Endothelial cell of umbilical vein (primary cell): ENCODE data around the gene CH25H. TPM values are rescaled to one million over a fixed set of nuclear protein-coding genes. Genes with fewer than 3 reads are reported as not detected.

ENCODE experiments used
- BruUV-seq: library from RNA; stranded (reverse); fragments of 400-500 nt; replicated peaks from 2 replicates; lab custom pipeline; 2021; lab: Mats Ljungman, UMichigan
- CTCF ChIA-PET: fragments of 300-600, 350-600 bp; sonication (Branson Sonifier 250); formaldehyde crosslinking; loops from one replicate; lab custom pipeline; 2021; ENCODE audit warnings: antibody characterized with exemption, inconsistent platforms; lab: Charles Lee
- POLR2A ChIA-PET: fragments of 300-600, 350-600 bp; sonication (Branson Sonifier 250); formaldehyde crosslinking; loops from one replicate; lab custom pipeline; 2021; ENCODE audit warnings: antibody characterized with exemption, inconsistent platforms; lab: Charles Lee
- DNase-seq: peaks from one replicate; pipeline ENCODE4 v3.0.0-alpha.2; 2011; ENCODE audit warnings: low read depth, low spot score
- FAIRE-seq: peaks from 2 replicates; lab custom pipeline; 2011; peaks lifted over from hg19 to GRCh38; lab: Jason Lieb, UNC
- H2AFZ ChIP-seq: 2 replicates; pipeline ENCODE4 v1.6.0; 2012; ENCODE audit warnings: low read depth, low read length, control low read depth, inconsistent platforms
- H3K27ac ChIP-seq: 2 replicates; pipeline ENCODE4 v1.5.1; 2011; ENCODE audit warnings: low read depth, mild to moderate bottlenecking, control low read depth, low read length, moderate library complexity; ENCODE audit not compliant: insufficient read depth
- H3K27me3 ChIP-seq, 2 experiments: 2 replicates each; pipeline versions ENCODE4 v1.6.0 to v1.6.1; 2011; ENCODE audit warnings: low read length in 2 of 2, mixed read lengths in 1 of 2; ENCODE audit not compliant: control insufficient read depth in 2 of 2, insufficient read depth in 2 of 2
- H3K36me3 ChIP-seq, 2 experiments: 2 replicates in 1 of 2; 3 replicates in 1 of 2; pipeline ENCODE4 v1.5.1; 2011; ENCODE audit warnings: low read length in 2 of 2, mild to moderate bottlenecking in 1 of 2, moderate library complexity in 1 of 2; ENCODE audit not compliant: control insufficient read depth in 2 of 2, insufficient read depth in 2 of 2; ENCODE audit errors: extremely low read depth in 1 of 2
- H3K4me1 ChIP-seq: 3 replicates; pipeline ENCODE4 v1.5.1; 2011; ENCODE audit warnings: mild to moderate bottlenecking, low read length; ENCODE audit not compliant: control insufficient read depth, insufficient read depth; ENCODE audit errors: extremely low read depth
- H3K4me2 ChIP-seq: 2 replicates; pipeline ENCODE4 v1.6.1; 2011; ENCODE audit warnings: low read length, control low read depth, mixed read lengths; ENCODE audit not compliant: insufficient read depth
- H3K4me3 ChIP-seq, 3 experiments: fragments of 200-600 bp in 1 of 3; sonication (generic), shearing (Covaris generic) in 1 of 3; replicated peaks in 1 of 3; 2 replicates each; pipeline ENCODE4 v1.5.1; 2011 to 2016; ENCODE audit warnings: control low read depth in 3 of 3, low read length in 3 of 3, mild to moderate bottlenecking in 2 of 3, inconsistent platforms in 1 of 3, low read depth in 1 of 3, moderate library complexity in 1 of 3; ENCODE audit not compliant: insufficient read depth in 1 of 3
- H3K79me2 ChIP-seq: 2 replicates; pipeline ENCODE4 v1.6.0; 2012; ENCODE audit warnings: low read length, inconsistent platforms; ENCODE audit not compliant: control insufficient read depth, insufficient read depth
- H3K9ac ChIP-seq: replicated peaks from 2 replicates; pipeline ENCODE3; 2011; ENCODE audit warnings: low read length, control low read depth; ENCODE audit not compliant: insufficient read depth; ENCODE audit errors: extremely low read depth
- H3K9me1 ChIP-seq: replicated peaks from 3 replicates; pipeline ENCODE4 v1.6.0; 2011; ENCODE audit warnings: mild to moderate bottlenecking, low read length; ENCODE audit not compliant: control insufficient read depth, insufficient read depth; ENCODE audit errors: extremely low read depth
- H3K9me3 ChIP-seq: replicated peaks from 2 replicates; pipeline ENCODE4 v1.5.1; 2012; ENCODE audit warnings: low read length, inconsistent platforms; ENCODE audit not compliant: control insufficient read depth, insufficient read depth
- H4K20me1 ChIP-seq: replicated peaks from 2 replicates; pipeline ENCODE3; 2011; ENCODE audit warnings: mild to moderate bottlenecking, low read length; ENCODE audit not compliant: control insufficient read depth, insufficient read depth; ENCODE audit errors: extremely low read depth
- FOS ChIP-seq: IDR thresholded peaks from 2 replicates; pipeline ENCODE4 v1.6.1; 2011; ENCODE audit warnings: mild to moderate bottlenecking, low read length, moderate library complexity, borderline replicate concordance; ENCODE audit not compliant: insufficient read depth
- GATA2 ChIP-seq: IDR thresholded peaks from 2 replicates; pipeline ENCODE4 v1.7.0; 2011; ENCODE audit warnings: low read depth, mild to moderate bottlenecking, moderate library complexity, mixed read lengths, low read length; ENCODE audit not compliant: insufficient read length, insufficient read depth
- JUN ChIP-seq: IDR thresholded peaks from 2 replicates; pipeline ENCODE4 v1.6.1; 2011; ENCODE audit warnings: borderline replicate concordance, low read depth; ENCODE audit not compliant: insufficient read length, insufficient read depth
- POLR2AphosphoS5 ChIP-seq: IDR thresholded peaks from 2 replicates; pipeline ENCODE4 v1.6.1; 2012; ENCODE audit warnings: low read depth, mild to moderate bottlenecking, control low read depth, low read length, moderate library complexity; ENCODE audit not compliant: insufficient read depth
- dilution Hi-C: fragments of 300-500 bp; cut with MboI; formaldehyde crosslinking; loops from one replicate; pipeline ENCODE4 v1.15.0; 2019; ENCODE audit warnings: low sequenced_read_pairs; ENCODE audit not compliant: extremely low pct_ligation_motif_present
- intact Hi-C: fragments of 100-400 bp; cut with micrococcal nuclease; formaldehyde crosslinking; loops from one replicate; pipeline ENCODE4 v1.10.0; 2022
- polyA plus RNA-seq, 4 experiments: library from polyadenylated mRNA; depleted of rRNA in 3 of 4; stranded (reverse) in 3 of 4; unstranded in 1 of 4; fragments of >200 nt; gene quantifications; 2 replicates each; pipeline versions ENCODE4 v1.2.1 to v1.2.3, GENCODE V29; 2011 to 2012; ENCODE audit warnings: missing spikeins in 1 of 4
- total RNA-seq: library from RNA; stranded (reverse); gene quantifications from 2 replicates; pipeline ENCODE4 v1.2.3, GENCODE V29; 2021
- TF ChIP-seq, protein P1 (sequence below), 2 donors: IDR thresholded peaks; 1 replicate in 1 of 2; 2 replicates in 1 of 2; pipeline ENCODE4 v1.5.1; 2011; ENCODE audit warnings: low read length in 2 of 2, mild to moderate bottlenecking in 2 of 2, moderate library complexity in 2 of 2, control low read depth in 1 of 2, inconsistent platforms in 1 of 2, low read depth in 1 of 2; ENCODE audit not compliant: insufficient read depth in 1 of 2; ENCODE audit errors: extremely low read depth in 1 of 2

Gene CH25H
- total and polyA plus RNA-seq, 2 donors (not counting 3 experiments of a cell fraction or from before 2014, with no cell fraction given), result 0.30 TPM; not detected in 1

- Histone ChIP-seq H3K27ac (no peak overlapping the region), H3K9me1 (no peaks in the 10 kb centered on the region), H3K9ac (no peak overlapping the region), H4K20me1 (no peaks in the 10 kb centered on the region), H3K36me3 (no peaks in the 10 kb centered on the region), H3K4me3 (no peak overlapping the region), H3K79me2 (no peaks in the 10 kb centered on the region), H3K4me1 (peaks cover 12% of the 10 kb centered on the region), H3K27me3 (no peaks in the 10 kb centered on the region), H3K4me2 (no peak overlapping the region), H2AFZ (no peak overlapping the region), H3K9me3 (no peaks in the 10 kb centered on the region)
- no peak for TF ChIP-seq GATA2
- no peak for TF ChIP-seq FOS
- TF ChIP-seq JUN, result no peak
- TF ChIP-seq POLR2AphosphoS5, result no peak
- TF ChIP-seq, protein P1, sequence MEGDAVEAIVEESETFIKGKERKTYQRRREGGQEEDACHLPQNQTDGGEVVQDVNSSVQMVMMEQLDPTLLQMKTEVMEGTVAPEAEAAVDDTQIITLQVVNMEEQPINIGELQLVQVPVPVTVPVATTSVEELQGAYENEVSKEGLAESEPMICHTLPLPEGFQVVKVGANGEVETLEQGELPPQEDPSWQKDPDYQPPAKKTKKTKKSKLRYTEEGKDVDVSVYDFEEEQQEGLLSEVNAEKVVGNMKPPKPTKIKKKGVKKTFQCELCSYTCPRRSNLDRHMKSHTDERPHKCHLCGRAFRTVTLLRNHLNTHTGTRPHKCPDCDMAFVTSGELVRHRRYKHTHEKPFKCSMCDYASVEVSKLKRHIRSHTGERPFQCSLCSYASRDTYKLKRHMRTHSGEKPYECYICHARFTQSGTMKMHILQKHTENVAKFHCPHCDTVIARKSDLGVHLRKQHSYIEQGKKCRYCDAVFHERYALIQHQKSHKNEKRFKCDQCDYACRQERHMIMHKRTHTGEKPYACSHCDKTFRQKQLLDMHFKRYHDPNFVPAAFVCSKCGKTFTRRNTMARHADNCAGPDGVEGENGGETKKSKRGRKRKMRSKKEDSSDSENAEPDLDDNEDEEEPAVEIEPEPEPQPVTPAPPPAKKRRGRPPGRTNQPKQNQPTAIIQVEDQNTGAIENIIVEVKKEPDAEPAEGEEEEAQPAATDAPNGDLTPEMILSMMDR (IDR thresholded peaks at IDR 0.05; ENCODE audit: extremely low read depth in 1 of 2, insufficient read depth in 1 of 2, low read depth in 1 of 2, low read length in 2 of 2), result no peak
- FAIRE-seq (no peak), DNase-seq (no peak)
- dilution Hi-C loops, result loop anchor here (25.0 kb wide), 1 partner anchor 232 kb away; the partner anchor contains the start of gene FAS
- POLR2A ChIA-PET, result no interaction called here
- BruUV-seq, result no TSS peak
- intact Hi-C loops, result loop anchor here (5.0 kb wide), 1 partner anchor 337 kb away; the partner anchor contains the start of gene STAMBPL1
- CTCF ChIA-PET, result interaction anchor here (1.0 to 2.9 kb wide), 7 partner anchors 190 to 655 kb away, joined by 4 to 104 read pairs (median 7); no protein-coding TSS in a partner anchor
Observed at GRCh38 chr10:89219513-89220218, 12.5 kb upstream of the CH25H start.
